ENCODE results near the gene RAB4A. TPM values are rescaled to one million over a fixed set of nuclear protein-coding genes. Genes with fewer than 3 reads are reported as not detected.

Gene RAB4A
- total RNA-seq, 1 donor from 2014 or later: 51.5 TPM

DNA sequence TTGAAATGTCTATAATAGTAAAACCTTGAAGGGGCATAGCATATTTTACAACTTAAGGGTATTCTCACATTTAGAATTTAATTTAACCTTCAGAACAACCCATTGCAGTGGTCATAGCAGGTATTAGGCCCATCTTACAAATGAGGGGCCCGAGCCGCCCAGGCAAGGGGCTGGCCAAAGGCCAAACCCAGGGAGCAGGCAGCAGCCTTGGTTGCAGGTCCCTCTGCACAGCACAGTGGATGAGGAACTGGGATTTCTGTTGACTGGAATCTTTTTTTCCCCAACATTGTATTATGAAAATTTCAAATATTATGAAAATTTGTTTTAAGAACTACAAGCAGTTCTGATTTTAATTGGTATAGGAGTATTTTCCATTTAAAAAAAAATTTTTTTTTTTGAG lies 38.8 kb downstream of the RAB4A start:
- Histone ChIP-seq H3K27ac (no peak overlapping the region), H3K36me3 (peaks cover 51% of the 10 kb centered on the region), H3K9me3 (no peaks in the 10 kb centered on the region), H3K27me3 (ENCODE audit: low read depth) (no peaks in the 10 kb centered on the region), H3K4me3 (no peak overlapping the region), H3K4me1 (no peaks in the 10 kb centered on the region)
- ATAC-seq (no peak), DNase-seq (no peak)
- TF ChIP-seq, protein P1, sequence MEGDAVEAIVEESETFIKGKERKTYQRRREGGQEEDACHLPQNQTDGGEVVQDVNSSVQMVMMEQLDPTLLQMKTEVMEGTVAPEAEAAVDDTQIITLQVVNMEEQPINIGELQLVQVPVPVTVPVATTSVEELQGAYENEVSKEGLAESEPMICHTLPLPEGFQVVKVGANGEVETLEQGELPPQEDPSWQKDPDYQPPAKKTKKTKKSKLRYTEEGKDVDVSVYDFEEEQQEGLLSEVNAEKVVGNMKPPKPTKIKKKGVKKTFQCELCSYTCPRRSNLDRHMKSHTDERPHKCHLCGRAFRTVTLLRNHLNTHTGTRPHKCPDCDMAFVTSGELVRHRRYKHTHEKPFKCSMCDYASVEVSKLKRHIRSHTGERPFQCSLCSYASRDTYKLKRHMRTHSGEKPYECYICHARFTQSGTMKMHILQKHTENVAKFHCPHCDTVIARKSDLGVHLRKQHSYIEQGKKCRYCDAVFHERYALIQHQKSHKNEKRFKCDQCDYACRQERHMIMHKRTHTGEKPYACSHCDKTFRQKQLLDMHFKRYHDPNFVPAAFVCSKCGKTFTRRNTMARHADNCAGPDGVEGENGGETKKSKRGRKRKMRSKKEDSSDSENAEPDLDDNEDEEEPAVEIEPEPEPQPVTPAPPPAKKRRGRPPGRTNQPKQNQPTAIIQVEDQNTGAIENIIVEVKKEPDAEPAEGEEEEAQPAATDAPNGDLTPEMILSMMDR (IDR thresholded peaks at IDR 0.05): no peak
- intact Hi-C loops (cut with DNase I): no loop called here

GRCh38 chr1:229310833-229311232 lies 39.9 kb downstream of the RAB4A start:
- Histone ChIP-seq H3K4me1 (no peaks in the 10 kb centered on the region), H3K27ac (no peak overlapping the region), H3K4me3 (no peak overlapping the region), H3K9me3 (no peaks in the 10 kb centered on the region), H3K27me3 (ENCODE audit: low read depth) (no peaks in the 10 kb centered on the region), H3K36me3 (peaks cover 42% of the 10 kb centered on the region)
- DNase-seq (no peak), ATAC-seq (no peak)
- TF ChIP-seq, protein P1 (IDR thresholded peaks at IDR 0.05): no peak
- intact Hi-C loops (cut with DNase I): no loop called here

GRCh38 chr1:229316166-229316565 lies 45.3 kb downstream of the RAB4A start:
- intact Hi-C loops (cut with DNase I): no loop called here
- Histone ChIP-seq H3K27ac (no peak overlapping the region), H3K27me3 (ENCODE audit: low read depth) (no peaks in the 10 kb centered on the region), H3K4me1 (no peaks in the 10 kb centered on the region), H3K4me3 (no peak overlapping the region), H3K36me3 (peaks cover 25% of the 10 kb centered on the region), H3K9me3 (no peaks in the 10 kb centered on the region)
- DNase-seq: no peak
- TF ChIP-seq, protein P1 (IDR thresholded peaks at IDR 0.05): no peak
- ATAC-seq: no peak

DNA sequence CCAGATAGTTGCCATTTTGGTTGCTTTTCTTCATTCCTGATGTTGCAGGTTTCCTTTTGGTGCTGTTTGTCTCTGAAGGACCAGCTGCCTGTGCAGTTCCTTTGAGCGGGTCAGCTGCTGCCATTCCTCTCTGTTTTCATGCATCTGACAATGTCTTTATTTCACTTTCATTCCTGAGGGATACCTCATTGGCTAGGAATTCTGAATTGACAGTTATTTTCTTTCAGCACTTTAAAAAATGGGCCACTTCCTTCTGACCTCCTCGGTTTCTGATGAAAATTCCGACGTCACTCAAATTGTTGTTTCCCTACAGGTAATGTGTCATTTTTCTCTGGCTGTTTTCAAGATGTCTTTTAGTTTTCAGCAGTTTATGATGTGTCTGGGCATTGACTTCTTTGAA lies 47.1 kb downstream of the RAB4A start:
- no peak overlapping the region for H3K4me3 ChIP-seq
- DNase-seq (no peak), ATAC-seq (no peak)
- H3K4me1 ChIP-seq: no peaks in the 10 kb centered on the region
- intact Hi-C loops (cut with DNase I): no loop called here
- no peaks in the 10 kb centered on the region for H3K27me3 ChIP-seq (ENCODE audit: low read depth)
- no peak overlapping the region for H3K27ac ChIP-seq
- H3K9me3 ChIP-seq: no peaks in the 10 kb centered on the region
- TF ChIP-seq, protein P1 (IDR thresholded peaks at IDR 0.05): no peak
- H3K36me3 ChIP-seq: peaks cover 22% of the 10 kb centered on the region

DNA sequence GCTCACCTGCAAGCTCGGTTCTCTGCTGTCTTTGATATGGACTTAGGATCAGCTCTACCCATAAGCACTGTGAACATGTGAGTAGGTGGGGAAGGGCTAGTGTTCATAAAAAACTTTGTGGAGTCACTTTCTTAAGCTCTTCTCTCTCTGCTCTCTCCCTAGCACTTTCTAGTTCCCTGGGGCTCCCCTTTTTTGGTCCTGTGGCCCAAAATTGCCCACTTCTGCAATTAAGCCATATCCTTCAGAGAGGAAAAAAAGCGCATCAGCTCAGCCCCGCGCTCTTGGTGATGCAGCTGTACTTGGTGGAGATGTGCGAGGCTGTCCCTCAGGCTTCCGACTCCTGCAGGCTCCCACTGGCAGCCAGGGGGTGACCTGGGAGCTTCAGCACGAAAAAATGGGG lies 48.6 kb downstream of the RAB4A start:
- intact Hi-C loops (cut with DNase I): no loop called here

More for the DNA sequence above, 48.6 kb downstream of the RAB4A start:
- Histone ChIP-seq H3K27ac (no peak overlapping the region), H3K9me3 (no peaks in the 10 kb centered on the region), H3K36me3 (peaks cover 32% of the 10 kb centered on the region), H3K4me3 (no peak overlapping the region), H3K27me3 (ENCODE audit: low read depth) (no peaks in the 10 kb centered on the region), H3K4me1 (no peaks in the 10 kb centered on the region)
- TF ChIP-seq, protein P1 (IDR thresholded peaks at IDR 0.05): no peak
- no peak for ATAC-seq
- no peak for DNase-seq
